Fibroblast of lung (primary cell): Measurements from ENCODE around the gene TEAD3. TPM values are rescaled to one million over a fixed set of nuclear protein-coding genes. Genes with fewer than 3 reads are reported as not detected.

ENCODE experiments used
- DNase-seq, 2 donors: peaks; one replicate each; pipeline versions ENCODE4 v3.0.0 to v3.0.0-alpha.2; 2010; ENCODE audit warnings: low read depth in 2 of 2
- H2AFZ ChIP-seq: 2 replicates; pipeline ENCODE4 v1.5.1; 2012; ENCODE audit warnings: low read length, control low read depth, inconsistent platforms
- H3K27ac ChIP-seq: 2 replicates; pipeline ENCODE4 v1.5.1; 2011; ENCODE audit warnings: low read length, control low read depth; ENCODE audit not compliant: insufficient read depth
- H3K27me3 ChIP-seq: 2 replicates; pipeline ENCODE4 v1.5.1; 2011; ENCODE audit warnings: mild to moderate bottlenecking, low read length; ENCODE audit not compliant: control insufficient read depth, insufficient read depth
- H3K36me3 ChIP-seq: 2 replicates; pipeline ENCODE4 v1.5.1; 2011; ENCODE audit warnings: low read length; ENCODE audit not compliant: control insufficient read depth, insufficient read depth
- H3K4me1 ChIP-seq: 2 replicates; pipeline ENCODE4 v1.5.1; 2011; ENCODE audit warnings: low read length; ENCODE audit not compliant: control insufficient read depth, insufficient read depth; ENCODE audit errors: extremely low read depth
- H3K4me2 ChIP-seq: 2 replicates; pipeline ENCODE4 v1.5.1; 2011; ENCODE audit warnings: low read length, control low read depth; ENCODE audit not compliant: insufficient read depth; ENCODE audit errors: extremely low read depth
- H3K4me3 ChIP-seq, 4 experiments: fragments of 200-600 bp in 1 of 4; sonication (generic) in 1 of 4; replicated peaks in 1 of 4; 2 replicates each; pipeline ENCODE4 v1.5.1; 2011 to 2016; ENCODE audit warnings: low read length in 4 of 4, low read depth in 3 of 4, mild to moderate bottlenecking in 3 of 4, control low read depth in 2 of 4, inconsistent platforms in 1 of 4, mixed read lengths in 1 of 4; ENCODE audit not compliant: insufficient read depth in 1 of 4; ENCODE audit errors: control extremely low read depth in 1 of 4
- H3K79me2 ChIP-seq: 2 replicates; pipeline ENCODE4 v1.5.1; 2012; ENCODE audit warnings: mild to moderate bottlenecking, low read length, inconsistent platforms; ENCODE audit not compliant: control insufficient read depth, insufficient read depth
- H3K9ac ChIP-seq: 2 replicates; pipeline ENCODE4 v1.5.1; 2011; ENCODE audit warnings: mild to moderate bottlenecking, low read length, control low read depth; ENCODE audit not compliant: insufficient read depth
- H3K9me3 ChIP-seq: 2 replicates; pipeline ENCODE4 v1.5.1; 2012; ENCODE audit warnings: low read depth, low read length; ENCODE audit not compliant: control insufficient read depth, insufficient read depth
- H4K20me1 ChIP-seq: 2 replicates; pipeline ENCODE4 v1.5.1; 2011; ENCODE audit warnings: low read length; ENCODE audit not compliant: control insufficient read depth, insufficient read depth; ENCODE audit errors: extremely low read depth
- CTCF ChIP-seq, 2 donors: IDR thresholded peaks in 1 of 2; conservative IDR thresholded peaks in 1 of 2; 1 replicate in 1 of 2; 2 replicates in 1 of 2; pipeline ENCODE4 v1.5.1; 2011 to 2012; ENCODE audit warnings: low read length in 2 of 2, control low read depth in 1 of 2, inconsistent platforms in 1 of 2, low read depth in 1 of 2, mild to moderate bottlenecking in 1 of 2
- EZH2 ChIP-seq: IDR thresholded peaks from 2 replicates; pipeline ENCODE4 v1.5.1; 2012; ENCODE audit warnings: low read length, control low read depth, mild to moderate bottlenecking; ENCODE audit errors: missing control alignments
- polyA plus RNA-seq, 2 donors: library from polyadenylated mRNA; depleted of rRNA in 1 of 2; stranded (reverse) in 1 of 2; unstranded in 1 of 2; fragments of >200 nt; gene quantifications; 2 replicates each; pipeline ENCODE4 v1.2.1, GENCODE V29; 2011 to 2012; ENCODE audit warnings: missing spikeins in 1 of 2
- total RNA-seq: library from RNA; depleted of rRNA; stranded (reverse); fragments of >200 nt; gene quantifications from 2 replicates; pipeline ENCODE4 v1.2.1, GENCODE V29; 2014

Gene TEAD3
- total and polyA plus RNA-seq, 2 donors (not counting 1 experiment from before 2014, with no cell fraction given) = 9.6 to 26.7 TPM

DNA sequence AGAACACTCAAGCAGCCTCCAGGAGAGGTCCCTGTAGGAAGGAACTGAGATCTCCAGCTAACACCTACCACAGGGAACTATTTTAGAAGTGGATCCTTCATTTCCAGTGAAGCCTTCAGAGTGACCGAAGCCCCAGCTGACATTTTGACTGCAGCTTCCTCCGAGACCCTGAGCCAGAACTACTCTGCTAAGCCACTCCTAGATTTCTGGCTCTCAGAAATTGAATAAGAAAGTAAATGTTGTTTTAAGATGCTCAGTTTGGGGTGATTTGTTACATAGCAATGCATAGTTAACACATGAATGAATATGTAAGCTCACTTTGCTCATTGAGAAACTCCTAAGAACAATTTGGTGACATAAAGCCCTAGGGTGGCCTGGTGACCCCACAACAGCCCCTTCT lies 10.3 kb upstream of the TEAD3 start:
- Histone ChIP-seq H3K27ac (no peak overlapping the region), H3K4me2 (no peak overlapping the region), H3K4me1 (no peaks in the 10 kb centered on the region), H3K27me3 (peaks cover 36% of the 10 kb centered on the region), H3K4me3 (no peak overlapping the region), H3K79me2 (no peaks in the 10 kb centered on the region), H2AFZ (no peak overlapping the region), H3K36me3 (no peaks in the 10 kb centered on the region), H3K9me3 (no peaks in the 10 kb centered on the region), H3K9ac (no peak overlapping the region), H4K20me1 (no peaks in the 10 kb centered on the region)
- TF ChIP-seq CTCF (conservative IDR thresholded peaks at IDR 0.05 in 1 of 2, IDR thresholded peaks at IDR 0.05 in 1 of 2; ENCODE audit: low read depth in 1 of 2, low read length in 2 of 2) = no peak
- no peak for TF ChIP-seq EZH2
- no peak for DNase-seq

DNA sequence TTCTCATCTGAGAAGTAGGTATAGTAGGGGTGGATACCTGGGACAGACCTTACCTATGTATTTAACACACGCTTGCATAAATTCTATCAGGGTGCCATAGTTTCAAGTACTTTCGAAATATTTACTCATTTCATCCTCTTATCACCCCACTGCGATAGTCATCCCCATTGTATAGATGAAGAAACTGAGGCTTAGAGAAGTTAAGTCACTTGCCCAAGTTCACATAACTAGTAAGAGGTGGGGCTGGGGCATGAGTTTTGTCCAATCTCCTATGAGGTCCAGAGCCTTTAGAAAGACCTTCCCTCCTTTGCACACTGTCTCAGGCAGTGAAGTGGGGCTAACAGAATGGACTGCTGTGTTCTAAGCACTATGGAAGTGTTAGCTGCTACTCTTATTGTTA lies 9.7 kb upstream of the TEAD3 start:
- DNase-seq = no peak
- Histone ChIP-seq H2AFZ (no peak overlapping the region), H3K27ac (no peak overlapping the region), H3K4me2 (no peak overlapping the region), H4K20me1 (no peaks in the 10 kb centered on the region), H3K27me3 (peaks cover 35% of the 10 kb centered on the region), H3K36me3 (no peaks in the 10 kb centered on the region), H3K79me2 (no peaks in the 10 kb centered on the region), H3K4me1 (no peaks in the 10 kb centered on the region), H3K4me3 (no peak overlapping the region), H3K9me3 (no peaks in the 10 kb centered on the region), H3K9ac (no peak overlapping the region)
- TF ChIP-seq EZH2 (no peak), CTCF (conservative IDR thresholded peaks at IDR 0.05 in 1 of 2, IDR thresholded peaks at IDR 0.05 in 1 of 2; ENCODE audit: low read depth in 1 of 2, low read length in 2 of 2) (no peak)

- Histone ChIP-seq H3K27me3 (peaks cover 30% of the 10 kb centered on the region), H3K79me2 (no peaks in the 10 kb centered on the region), H3K9ac (no peak overlapping the region), H3K36me3 (no peaks in the 10 kb centered on the region), H3K4me3 (no peak overlapping the region), H2AFZ (no peak overlapping the region), H3K4me2 (no peak overlapping the region), H4K20me1 (no peaks in the 10 kb centered on the region), H3K27ac (no peak overlapping the region), H3K9me3 (no peaks in the 10 kb centered on the region), H3K4me1 (no peaks in the 10 kb centered on the region)
- DNase-seq = no peak
- TF ChIP-seq EZH2 (no peak), CTCF (conservative IDR thresholded peaks at IDR 0.05 in 1 of 2, IDR thresholded peaks at IDR 0.05 in 1 of 2; ENCODE audit: low read depth in 1 of 2, low read length in 2 of 2) (no peak)
Measured at GRCh38 chr6:35505999-35506412, 9.1 kb upstream of the TEAD3 start.
